Pancreas (tissue), 10 donors: ENCODE results near the gene PODNL1. TPM values are rescaled to one million over a fixed set of nuclear protein-coding genes. Genes with fewer than 3 reads are reported as not detected.
A peak's percentile ranks its signal among the peaks of the same experiment; 100 is the strongest.

Source experiments
- ATAC-seq, 4 donors: fragments of 200-7000 bp; cut with Tn5 transposase; one replicate each; pipeline versions ENCODE4 v1.8.0 to v1.9.1; 2020; ENCODE audit warnings: mild to moderate bottlenecking in 4 of 4, moderate library complexity in 4 of 4
- DNase-seq, 6 donors: peaks; one replicate each; pipeline ENCODE4 v3.0.0-alpha.2; 2020
- FAIRE-seq: peaks from 2 replicates; lab custom pipeline; 2012; peaks lifted over from hg19 to GRCh38; lab: Jason Lieb, UNC
- H3K27ac ChIP-seq, 4 donors: fragments of 200-600 bp; sonication (generic); 1 replicate in 3 of 4; 2 replicates in 1 of 4; pipeline versions ENCODE4 v1.5.0 to v1.8.0; 2020
- H3K27me3 ChIP-seq, 4 donors: fragments of 200-600 bp; one replicate each; pipeline ENCODE4 v1.8.0; 2021
- H3K36me3 ChIP-seq, 3 donors: fragments of 200-600 bp; sonication (generic) in 1 of 3; one replicate each; pipeline versions ENCODE4 v1.5.0 to v1.8.0; 2020 to 2021
- H3K4me1 ChIP-seq, 3 donors: fragments of 200-600 bp; one replicate each; pipeline ENCODE4 v1.8.0; 2021
- H3K4me3 ChIP-seq, 4 donors: fragments of 200-600 bp; sonication (generic) in 2 of 4; one replicate each; pipeline versions ENCODE4 v1.5.0 to v1.8.0; 2020 to 2021
- H3K9me3 ChIP-seq, 4 donors: fragments of 200-600 bp; one replicate each; pipeline ENCODE4 v1.8.0; 2021
- CTCF ChIP-seq, 4 donors: fragments of 200-600 bp; sonication (generic) in 3 of 4; IDR thresholded peaks; one replicate each; pipeline versions ENCODE4 v1.5.0 to v1.8.0; 2021; ENCODE audit warnings: antibody characterized with exemption in 4 of 4
- WGBS, 2 donors: extraction: QIAGEN DNeasy Blood & Tissue Kit; methylation state at CpG; one replicate each; pipeline ENCODE4 v1.1.7; 2013; 5-methylcytosine and 5-hydroxymethylcytosine counted together
- intact Hi-C, 3 donors: fragments of 100-400 bp; cut with DNase I; formaldehyde crosslinking; loops; one replicate each; pipeline versions ENCODE4 v1.11.1 to v1.14.2; 2022
- polyA plus RNA-seq, 2 donors: library from polyadenylated mRNA; stranded (reverse); fragments of 200-250 nt; gene quantifications; one replicate each; pipeline ENCODE4 v1.2.3, GENCODE V29; 2013
- total RNA-seq, 6 donors: library from RNA; stranded (reverse); fragmentation: NEBNext Ultra II Directional in 4 of 6; extraction: Animal tissue kit (Norgen Biotek cat#: 25700) in 4 of 6; gene quantifications; one replicate each; pipeline versions ENCODE4 v1.2.1 to v1.2.4, GENCODE V29; 2021 to 2023
- donor health status: healthy with polysubstance abuse.
- donor health status: DM: no; HTN: no; CAD: no; lungs with moderate emphysema.
- donor health status: DM: no; HTN: no; CAD: no.
- donor health status: control.
- donor health status: control.
- donor health status: Bipolar disorder and iron deficiency.
- donor health status: DM: yes; HTN: yes; CAD: no.
- donor health status: DM: no; HTN: no; CAD: no.
- donor health status: DM: no; HTN: no; CAD: no.
- donor health status: DM: yes; HTN: yes; CAD: no.

Gene PODNL1
- total and polyA plus RNA-seq, 8 donors, result 0.25 to 2.0 (median 0.74) TPM; not detected in 2

GRCh38 chr19:13905634-13906520 is 32.3 kb downstream of the PODNL1 start, which contains the start of the genes BRME1 and CC2D1A:
Gene BRME1 (minus strand): TSS chr19:13906117. CDS start chr19:13904892, 1,225 bp downstream.
Gene CC2D1A (plus strand): TSS chr19:13906201. CDS start chr19:13906442, 241 bp downstream.
- peak within 1 kb of the TSS; percentile 69 to 80 (median 74) for H3K27ac ChIP-seq
- H3K27me3 ChIP-seq, result no peaks in the 10 kb centered on the region
- intact Hi-C loops, result no loop called here
- peaks cover 0 to 7% (median 0%) of the 10 kb centered on the region in 3 donors for H3K36me3 ChIP-seq
- WGBS, 2 donors, result 3 to 4% methylated on average over 79 to 86 of the region's 86 CpGs
- no peak for TF ChIP-seq CTCF (IDR thresholded peaks at IDR 0.05)
- peak; percentile 97 to 99 (median 98) for ATAC-seq
- peaks cover 5 to 20% (median 15%) of the 10 kb centered on the region in 3 donors for H3K4me1 ChIP-seq
- no peaks in the 10 kb centered on the region for H3K9me3 ChIP-seq
- no peak for FAIRE-seq
- peak; percentile 94 to 99 (median 97) for DNase-seq
- peak within 1 kb of the TSS; percentile 62 to 91 (median 82) for H3K4me3 ChIP-seq

DNA sequence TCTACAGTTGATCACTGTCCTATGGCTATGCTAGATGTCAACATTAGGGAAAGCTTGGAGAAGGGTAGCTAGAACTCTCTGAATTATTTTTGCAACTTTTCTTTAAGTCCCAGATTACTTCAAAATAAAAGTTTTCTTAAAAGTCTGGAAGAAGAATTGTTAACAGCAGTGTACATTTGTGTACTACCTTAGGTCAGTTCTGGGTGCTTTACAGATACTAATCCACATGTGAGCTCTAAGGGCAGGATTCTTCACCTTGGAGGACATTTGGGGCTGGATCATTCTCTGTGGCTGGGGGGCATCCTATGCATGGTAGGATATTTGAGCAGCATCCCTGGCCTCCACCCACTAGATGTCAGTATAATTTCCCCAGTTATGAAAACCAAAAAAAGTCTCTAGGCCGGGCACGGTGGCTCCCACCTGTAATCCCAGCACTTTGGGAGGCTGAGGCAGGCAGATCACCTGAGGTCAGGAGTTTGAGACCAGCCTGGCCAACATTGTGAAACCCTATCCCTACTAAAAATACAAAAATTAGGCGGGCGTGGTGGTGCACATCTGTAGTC is 35.1 kb downstream of the PODNL1 start:
- intact Hi-C loops, result no loop called here
- H3K27ac ChIP-seq, result no peak overlapping the region
- DNase-seq (no peak), ATAC-seq (no peak), FAIRE-seq (no peak)
- TF ChIP-seq CTCF (IDR thresholded peaks at IDR 0.05), result peak in 2 of 4 donors; percentile 7
- H3K4me1 ChIP-seq, result peaks cover 5 to 15% (median 13%) of the 10 kb centered on the region in 3 donors
- no peaks in the 10 kb centered on the region for H3K9me3 ChIP-seq
- H3K36me3 ChIP-seq, result no peaks in the 10 kb centered on the region
- 70% methylated on average over 4 of the region's 4 CpGs for WGBS, 2 donors
- no peaks in the 10 kb centered on the region for H3K27me3 ChIP-seq
- H3K4me3 ChIP-seq, result no peak overlapping the region

DNA sequence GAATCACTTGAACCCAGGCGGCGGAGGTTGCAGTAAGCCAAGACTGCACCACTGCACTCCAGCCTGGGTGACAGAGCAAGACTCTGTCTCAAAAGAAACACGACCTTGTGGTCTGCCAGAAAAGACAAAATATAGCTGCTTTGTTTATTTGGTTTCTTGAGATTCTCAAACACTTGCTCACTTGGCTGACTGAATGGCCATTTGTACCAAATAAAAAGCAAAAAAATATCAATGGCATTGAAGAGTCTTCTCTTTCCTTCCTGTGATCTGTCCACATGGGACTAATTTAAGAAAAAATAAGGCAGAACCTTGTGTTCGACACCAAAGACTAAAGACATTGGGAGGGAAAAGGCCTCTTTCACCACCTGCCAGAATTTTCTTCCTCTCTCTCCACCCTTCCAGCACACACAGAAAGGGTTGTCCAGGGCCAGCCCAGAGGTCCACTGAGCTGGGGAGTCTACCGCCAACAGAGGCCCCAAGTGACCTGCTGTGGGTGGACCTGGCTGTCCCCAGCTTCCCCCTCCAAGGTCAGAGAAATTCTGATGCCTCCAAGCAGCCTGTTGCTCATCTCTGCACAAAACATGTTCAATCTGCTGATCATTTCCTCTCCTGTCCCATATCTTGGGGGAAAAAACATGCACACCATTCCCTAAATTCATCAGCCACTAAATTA is 38.2 kb downstream of the PODNL1 start:
- H3K4me1 ChIP-seq, result peaks cover 0 to under 1% (median 0%) of the 10 kb centered on the region in 3 donors
- H3K27me3 ChIP-seq, result no peaks in the 10 kb centered on the region
- no peaks in the 10 kb centered on the region for H3K9me3 ChIP-seq
- WGBS, 2 donors, result 63 to 67% methylated on average over 5 of the region's 5 CpGs
- no peak overlapping the region for H3K4me3 ChIP-seq
- intact Hi-C loops, result no loop called here
- ATAC-seq, result peak in 1 of 4 donors; percentile 49
- H3K27ac ChIP-seq, result peak overlapping the region in 1 of 4 donors; percentile 11
- TF ChIP-seq CTCF (IDR thresholded peaks at IDR 0.05), result no peak
- H3K36me3 ChIP-seq, result no peaks in the 10 kb centered on the region
- no peak for DNase-seq
- FAIRE-seq, result no peak

DNA sequence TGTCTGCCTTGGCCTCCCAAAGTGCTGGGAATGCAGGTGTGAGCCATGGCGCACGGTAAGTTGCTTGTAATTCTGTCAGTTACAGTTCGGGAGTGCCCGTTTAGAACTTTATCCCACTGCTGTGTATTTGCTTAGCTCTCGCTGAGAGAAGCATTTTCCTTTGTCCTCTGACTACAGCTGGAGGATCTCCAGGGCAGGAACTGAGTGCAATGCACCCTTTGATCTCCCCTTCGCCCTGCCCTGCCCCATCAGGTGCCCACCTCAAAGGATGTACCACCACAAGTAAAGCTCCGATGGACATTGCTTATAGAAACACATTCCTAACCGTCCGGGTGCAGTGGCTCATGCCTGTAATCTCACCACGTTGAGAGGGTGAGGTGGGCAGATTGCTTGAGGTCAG is 38.8 kb downstream of the PODNL1 start:
- Histone ChIP-seq H3K4me3 (no peak overlapping the region), H3K27ac (no peak overlapping the region), H3K9me3 (no peaks in the 10 kb centered on the region), H3K4me1 (no peaks in the 10 kb centered on the region), H3K36me3 (no peaks in the 10 kb centered on the region), H3K27me3 (no peaks in the 10 kb centered on the region)
- no peak for DNase-seq
- intact Hi-C loops, result no loop called here
- TF ChIP-seq CTCF (IDR thresholded peaks at IDR 0.05), result no peak
- no peak for FAIRE-seq
- 49% methylated on average over 10 of the region's 10 CpGs for WGBS, 2 donors
- ATAC-seq, result peak in 3 of 4 donors; percentile 14 to 37 (median 33)
